Gastrocnemius medialis (tissue), 4 donors: ENCODE data around the gene NUDT2. TPM values are rescaled to one million over a fixed set of nuclear protein-coding genes. Genes with fewer than 3 reads are reported as not detected.
A peak's percentile ranks its signal among the peaks of the same experiment; 100 is the strongest.

Experiments used
- ATAC-seq, 2 donors: fragments of 150-250 bp; one replicate each; pipeline ENCODE4 v1.9.1; 2016
- DNase-seq, 2 donors: peaks; one replicate each; pipeline ENCODE4 v3.0.0-alpha.2; 2019
- H3K27ac ChIP-seq, 4 donors: fragments of 200-600 bp; sonication (generic); 1 replicate in 1 of 4; 2 replicates in 3 of 4; pipeline ENCODE4 v1.5.1; 2016 to 2018; ENCODE audit warnings: mild to moderate bottlenecking in 2 of 4, moderate library complexity in 1 of 4
- H3K27me3 ChIP-seq, 3 donors: fragments of 200-600 bp; sonication (generic) in 2 of 3; 1 replicate in 1 of 3; 2 replicates in 2 of 3; pipeline versions ENCODE4 v1.5.1 to v1.6.0; 2016 to 2019; ENCODE audit warnings: mild to moderate bottlenecking in 1 of 3, moderate library complexity in 1 of 3
- H3K36me3 ChIP-seq, 2 donors: fragments of 200-600 bp; sonication (generic) in 1 of 2; one replicate each; pipeline ENCODE4 v1.5.1; 2017 to 2018
- H3K4me1 ChIP-seq, 2 donors: fragments of 200-600 bp; sonication (generic) in 1 of 2; one replicate each; pipeline ENCODE4 v1.5.1; 2016 to 2017; ENCODE audit warnings: mild to moderate bottlenecking in 2 of 2
- H3K4me3 ChIP-seq, 4 donors: fragments of 200-600 bp; sonication (generic) in 3 of 4; 1 replicate in 1 of 4; 2 replicates in 3 of 4; pipeline ENCODE4 v1.5.1; 2016 to 2019; ENCODE audit warnings: mild to moderate bottlenecking in 2 of 4
- H3K9me3 ChIP-seq, 3 donors: fragments of 200-600 bp; sonication (generic) in 2 of 3; 1 replicate in 1 of 3; 2 replicates in 2 of 3; pipeline ENCODE4 v1.5.1; 2016 to 2019
- POLR2A ChIP-seq, 2 donors: fragments of 450-650 bp; IDR thresholded peaks; one replicate each; pipeline ENCODE4 v1.6.1; 2017; ENCODE audit warnings: antibody characterized with exemption in 2 of 2, mild to moderate bottlenecking in 2 of 2, moderate library complexity in 2 of 2
- in situ Hi-C, 4 donors: fragments of 200-750 bp; cut with MboI; loops; one replicate each; pipeline versions ENCODE4 v1.15.0 to v1.8.0; 2017; ENCODE audit warnings: low sequenced_read_pairs in 4 of 4
- intact Hi-C: fragments of 100-400 bp; cut with DNase I; formaldehyde crosslinking; loops from one replicate; pipeline ENCODE4 v1.15.1; 2023; ENCODE audit warnings: low total_unique reads
- total RNA-seq, 4 donors: library from RNA; depleted of rRNA; stranded (reverse); fragments of >200 nt; gene quantifications; one replicate each; pipeline versions ENCODE4 v1.1.0 to v1.2.3, GENCODE V29; 2016
- TF ChIP-seq, protein P1 (sequence below), 5 experiments: fragments of 450-650 bp in 3 of 5; fragments of 200-600 bp in 2 of 5; sonication (generic) in 2 of 5; IDR thresholded peaks in 4 of 5; conservative IDR thresholded peaks in 1 of 5; 1 replicate in 4 of 5; 2 replicates in 1 of 5; pipeline ENCODE4 v1.5.1; 2016 to 2019; ENCODE audit warnings: antibody characterized with exemption in 5 of 5, mild to moderate bottlenecking in 3 of 5, moderate library complexity in 3 of 5

NUDT2 gene
- total RNA-seq, 4 donors from 2014 or later: 8.2 to 19.9 (median 16.1) TPM

DNA sequence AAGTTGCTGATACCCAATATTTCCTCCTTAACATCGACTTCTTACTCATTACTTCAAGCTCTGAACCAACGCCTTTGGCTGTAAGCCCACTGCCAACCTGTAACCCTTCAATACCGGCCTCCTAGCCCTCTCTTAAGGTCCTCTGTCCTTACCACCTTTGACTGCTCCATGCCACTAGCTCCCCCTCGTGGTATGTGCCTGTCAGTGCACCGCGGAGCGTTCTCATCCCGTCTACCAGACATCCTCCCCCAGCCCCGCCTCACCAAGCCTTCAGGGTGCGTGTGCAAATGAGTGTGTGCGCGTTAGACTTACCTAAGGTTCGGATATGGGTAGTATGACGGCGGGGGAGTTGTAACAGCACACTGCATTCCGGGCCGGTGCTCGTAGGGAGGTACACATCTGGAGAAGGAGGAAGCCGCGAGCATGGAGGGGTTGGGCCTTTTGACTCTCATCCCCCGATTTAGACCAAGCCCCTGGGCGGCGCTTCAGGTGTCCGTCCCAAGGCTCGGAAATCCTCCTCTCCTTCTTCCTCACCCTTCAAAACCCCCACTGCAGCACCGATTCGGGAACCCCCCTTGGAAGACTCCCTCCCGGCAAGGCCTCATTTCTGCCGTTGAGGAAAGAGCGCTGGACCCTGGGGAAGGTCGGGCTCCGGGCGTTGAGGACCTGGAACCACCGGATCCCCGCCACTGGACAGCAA is 50.1 kb downstream of the NUDT2 start:
- intact Hi-C loops: loop anchor here (1.0 to 5.0 kb wide), 3 partner anchors 47 to 252 kb away; partner anchors contain the start of genes DCAF12, DNAI1 and FAM219A
- no peak for TF ChIP-seq POLR2A (IDR thresholded peaks at IDR 0.05)
- TF ChIP-seq, protein P1, sequence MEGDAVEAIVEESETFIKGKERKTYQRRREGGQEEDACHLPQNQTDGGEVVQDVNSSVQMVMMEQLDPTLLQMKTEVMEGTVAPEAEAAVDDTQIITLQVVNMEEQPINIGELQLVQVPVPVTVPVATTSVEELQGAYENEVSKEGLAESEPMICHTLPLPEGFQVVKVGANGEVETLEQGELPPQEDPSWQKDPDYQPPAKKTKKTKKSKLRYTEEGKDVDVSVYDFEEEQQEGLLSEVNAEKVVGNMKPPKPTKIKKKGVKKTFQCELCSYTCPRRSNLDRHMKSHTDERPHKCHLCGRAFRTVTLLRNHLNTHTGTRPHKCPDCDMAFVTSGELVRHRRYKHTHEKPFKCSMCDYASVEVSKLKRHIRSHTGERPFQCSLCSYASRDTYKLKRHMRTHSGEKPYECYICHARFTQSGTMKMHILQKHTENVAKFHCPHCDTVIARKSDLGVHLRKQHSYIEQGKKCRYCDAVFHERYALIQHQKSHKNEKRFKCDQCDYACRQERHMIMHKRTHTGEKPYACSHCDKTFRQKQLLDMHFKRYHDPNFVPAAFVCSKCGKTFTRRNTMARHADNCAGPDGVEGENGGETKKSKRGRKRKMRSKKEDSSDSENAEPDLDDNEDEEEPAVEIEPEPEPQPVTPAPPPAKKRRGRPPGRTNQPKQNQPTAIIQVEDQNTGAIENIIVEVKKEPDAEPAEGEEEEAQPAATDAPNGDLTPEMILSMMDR (IDR thresholded peaks at IDR 0.05 in 4 of 5, conservative IDR thresholded peaks at IDR 0.05 in 1 of 5): peak; percentile 96 to 98 (median 98)

GRCh38 chr9:34380034-34380510 is 50.7 kb downstream of the NUDT2 start:
- DNase-seq (no peak), ATAC-seq (no peak)
- H3K4me1 ChIP-seq: peaks cover 24 to 33% of the 10 kb centered on the region in 2 donors
- H3K27me3 ChIP-seq: no peaks in the 10 kb centered on the region
- no peaks in the 10 kb centered on the region for H3K36me3 ChIP-seq
- H3K27ac ChIP-seq: peak overlapping the region; percentile 40 to 75 (median 64)
- in situ Hi-C loops: no loop called here
- H3K4me3 ChIP-seq: peak overlapping the region; percentile 62 to 73 (median 68)
- no peaks in the 10 kb centered on the region for H3K9me3 ChIP-seq
- TF ChIP-seq, protein P1 (IDR thresholded peaks at IDR 0.05 in 4 of 5, conservative IDR thresholded peaks at IDR 0.05 in 1 of 5): no peak
- TF ChIP-seq POLR2A (IDR thresholded peaks at IDR 0.05): no peak
- intact Hi-C loops: loop anchor here (5.0 kb wide), 1 partner anchor 77 kb away; the partner anchor contains the start of genes DNAI1 and FAM219A

More for the DNA sequence above, 50.1 kb downstream of the NUDT2 start:
- in situ Hi-C loops: loop anchor here (5.0 kb wide), 2 partner anchors 42 to 47 kb away; no protein-coding TSS in a partner anchor
- DNase-seq (peak; percentile 75 to 87), ATAC-seq (peak; percentile 34)
- peak overlapping the region in 1 of 4 donors; percentile 75 for H3K27ac ChIP-seq
- no peaks in the 10 kb centered on the region for H3K36me3 ChIP-seq
- peaks cover 28 to 39% of the 10 kb centered on the region in 2 donors for H3K4me1 ChIP-seq
- H3K4me3 ChIP-seq: peak overlapping the region in 2 of 4 donors; percentile 11 to 23
- no peaks in the 10 kb centered on the region for H3K9me3 ChIP-seq
- H3K27me3 ChIP-seq: no peaks in the 10 kb centered on the region

- TF ChIP-seq POLR2A (IDR thresholded peaks at IDR 0.05): peak in 1 of 2 donors; percentile 28
- TF ChIP-seq, protein P1 (IDR thresholded peaks at IDR 0.05 in 4 of 5, conservative IDR thresholded peaks at IDR 0.05 in 1 of 5): no peak
- H3K27me3 ChIP-seq: no peaks in the 10 kb centered on the region
- no peaks in the 10 kb centered on the region for H3K36me3 ChIP-seq
- no peaks in the 10 kb centered on the region for H3K9me3 ChIP-seq
- DNase-seq: peak; percentile 54 to 68
- peak overlapping the region; percentile 62 to 73 (median 68) for H3K4me3 ChIP-seq
- ATAC-seq: peak; percentile 18 to 22
- H3K27ac ChIP-seq: peak overlapping the region; percentile 40 to 75 (median 64)
- H3K4me1 ChIP-seq: peaks cover 17 to 26% of the 10 kb centered on the region in 2 donors
- in situ Hi-C loops: no loop called here
- intact Hi-C loops: loop anchor here (5.0 kb wide), 1 partner anchor 77 kb away; the partner anchor contains the start of genes DNAI1 and FAM219A
Measured at GRCh38 chr9:34380511-34381315, 51.3 kb downstream of the NUDT2 start.

- Histone ChIP-seq H3K36me3 (no peaks in the 10 kb centered on the region), H3K27ac (peak overlapping the region in 3 of 4 donors; percentile 40 to 75 (median 59)), H3K27me3 (no peaks in the 10 kb centered on the region), H3K9me3 (no peaks in the 10 kb centered on the region), H3K4me3 (peak overlapping the region; percentile 62 to 73 (median 68)), H3K4me1 (peaks cover 14 to 21% of the 10 kb centered on the region in 2 donors)
- TF ChIP-seq, protein P1 (IDR thresholded peaks at IDR 0.05 in 4 of 5, conservative IDR thresholded peaks at IDR 0.05 in 1 of 5): no peak
- no peak for TF ChIP-seq POLR2A (IDR thresholded peaks at IDR 0.05)
- no peak for ATAC-seq
- intact Hi-C loops: loop anchor here (5.0 kb wide), 1 partner anchor 76 kb away; the partner anchor contains the start of genes DNAI1 and FAM219A
- no peak for DNase-seq
- in situ Hi-C loops: no loop called here
Measured at GRCh38 chr9:34381323-34381722, 52.0 kb downstream of the NUDT2 start.
